OCI-LY7 (cell line): ENCODE measurements around the gene GBGT1.

Experiments
- CTCF ChIP-seq: fragments of 200-600 bp; sonication (generic); conservative IDR thresholded peaks from 2 replicates; pipeline ENCODE4 v1.5.1; 2014; ENCODE audit warnings: mild to moderate bottlenecking, antibody characterized with exemption, low read length, moderate library complexity, mixed read lengths
- EZH2phosphoT487 ChIP-seq: fragments of 200-600 bp; sonication (generic); IDR thresholded peaks from 2 replicates; pipeline ENCODE4 v1.6.1; 2018; ENCODE audit warnings: low read depth, borderline replicate concordance, mild to moderate bottlenecking, mixed run types, antibody characterized with exemption, low read length, moderate library complexity, mixed read lengths

GRCh38 chr9:133104718-133105460 lies 58.8 kb downstream of the GBGT1 start:
- TF ChIP-seq CTCF (no peak), EZH2phosphoT487 (no peak)
